HG02884 (cell line): ENCODE data around the gene SYNRG.
"Not testable (repeated sequence)": the region's sequence is repeated elsewhere in the genome, so short reads cannot be mapped to it uniquely, and the experiment has no call there.

Experiments used
- ATAC-seq: cut with Tn5 transposase; IDR thresholded peaks from one replicate; pipeline ENCODE4 v1.9.1; 2021; ENCODE audit warnings: mild to moderate bottlenecking, moderate library complexity; ENCODE audit not compliant: unreplicated experiment

The SYNRG gene

GRCh38 chr17:37541880-37542660 lies 67.1 kb downstream of the SYNRG start:
- ATAC-seq, result no peak

- ATAC-seq, result no peak
Measured at GRCh38 chr17:37538981-37539659, 70.1 kb downstream of the SYNRG start.

- no peak for ATAC-seq
Measured at GRCh38 chr17:37535906-37536305, 73.3 kb downstream of the SYNRG start.

- no peak for ATAC-seq
Measured at GRCh38 chr17:37532756-37533155, 76.5 kb downstream of the SYNRG start.

- ATAC-seq, result no peak
Measured at GRCh38 chr17:37530420-37530819, 78.8 kb downstream of the SYNRG start.

- ATAC-seq, result no peak
Measured at GRCh38 chr17:37527249-37527851, 81.9 kb downstream of the SYNRG start.

- no peak for ATAC-seq
Measured at GRCh38 chr17:37523715-37524219, 85.5 kb downstream of the SYNRG start.

- ATAC-seq, result no peak
Measured at GRCh38 chr17:37521821-37522220, 87.4 kb downstream of the SYNRG start.

GRCh38 chr17:37520174-37520573 lies 89.0 kb downstream of the SYNRG start:
- ATAC-seq, result no peak

GRCh38 chr17:37519251-37519985 lies 89.8 kb downstream of the SYNRG start:
- no peak for ATAC-seq

GRCh38 chr17:37518826-37519225 lies 90.4 kb downstream of the SYNRG start:
- ATAC-seq, result no peak

- ATAC-seq, result no peak
Measured at GRCh38 chr17:37517881-37518280, 91.3 kb downstream of the SYNRG start.

GRCh38 chr17:37516127-37516571 lies 93.1 kb downstream of the SYNRG start:
- no peak for ATAC-seq

- ATAC-seq, result no peak
Measured at GRCh38 chr17:37513711-37514110, 95.5 kb downstream of the SYNRG start.

GRCh38 chr17:37512442-37513068 lies 96.7 kb downstream of the SYNRG start:
- ATAC-seq, result no peak

GRCh38 chr17:37511642-37512041 lies 97.6 kb downstream of the SYNRG start:
- ATAC-seq, result not testable (repeated sequence)

GRCh38 chr17:37510056-37510455 lies 99.2 kb downstream of the SYNRG start:
- no peak for ATAC-seq

GRCh38 chr17:37507111-37507510 lies 102.1 kb downstream of the SYNRG start:
- ATAC-seq, result no peak

- ATAC-seq, result no peak
Measured at GRCh38 chr17:37506678-37507077, 102.5 kb downstream of the SYNRG start.

GRCh38 chr17:37505333-37505732 lies 103.9 kb downstream of the SYNRG start:
- no peak for ATAC-seq

- no peak for ATAC-seq
Measured at GRCh38 chr17:37503148-37503547, 106.1 kb downstream of the SYNRG start.
